ENCODE results near the gene HSD17B3.
"Not testable (repeated sequence)": the region's sequence is repeated elsewhere in the genome, so short reads cannot be mapped to it uniquely, and the experiment has no call there.

DNA sequence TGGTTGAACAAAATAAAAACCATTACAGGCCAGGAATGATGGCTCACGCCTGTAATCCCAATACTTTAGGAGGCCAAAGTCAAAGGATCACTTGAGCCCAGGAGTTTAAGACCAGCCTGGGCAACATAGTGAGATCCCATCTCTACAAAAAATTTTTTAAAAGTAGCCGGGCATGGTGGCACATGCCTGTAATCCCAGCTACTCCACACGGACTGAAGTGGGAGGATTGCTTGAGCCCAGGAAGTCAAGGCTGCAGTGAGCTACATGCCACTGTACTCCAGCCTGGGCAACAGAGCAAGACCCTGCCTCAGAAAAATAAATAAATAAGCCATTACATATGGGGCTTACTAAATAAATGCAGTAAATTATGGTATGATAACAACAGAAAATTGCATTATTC lies 20.2 kb upstream of the HSD17B3 start:
- not testable (repeated sequence) for TF ChIP-seq POLR2A, POLR2AphosphoS5 (IDR thresholded peaks at IDR 0.05; ENCODE audit: low read depth, low read length)

Data from GM12892 (cell line).